ENCODE data around the gene TMC8. TPM values are rescaled to one million over a fixed set of nuclear protein-coding genes. Genes with fewer than 3 reads are reported as not detected.

Gene TMC8
- polyA plus RNA-seq, 1 donor from 2014 or later, result 0.41 TPM

DNA sequence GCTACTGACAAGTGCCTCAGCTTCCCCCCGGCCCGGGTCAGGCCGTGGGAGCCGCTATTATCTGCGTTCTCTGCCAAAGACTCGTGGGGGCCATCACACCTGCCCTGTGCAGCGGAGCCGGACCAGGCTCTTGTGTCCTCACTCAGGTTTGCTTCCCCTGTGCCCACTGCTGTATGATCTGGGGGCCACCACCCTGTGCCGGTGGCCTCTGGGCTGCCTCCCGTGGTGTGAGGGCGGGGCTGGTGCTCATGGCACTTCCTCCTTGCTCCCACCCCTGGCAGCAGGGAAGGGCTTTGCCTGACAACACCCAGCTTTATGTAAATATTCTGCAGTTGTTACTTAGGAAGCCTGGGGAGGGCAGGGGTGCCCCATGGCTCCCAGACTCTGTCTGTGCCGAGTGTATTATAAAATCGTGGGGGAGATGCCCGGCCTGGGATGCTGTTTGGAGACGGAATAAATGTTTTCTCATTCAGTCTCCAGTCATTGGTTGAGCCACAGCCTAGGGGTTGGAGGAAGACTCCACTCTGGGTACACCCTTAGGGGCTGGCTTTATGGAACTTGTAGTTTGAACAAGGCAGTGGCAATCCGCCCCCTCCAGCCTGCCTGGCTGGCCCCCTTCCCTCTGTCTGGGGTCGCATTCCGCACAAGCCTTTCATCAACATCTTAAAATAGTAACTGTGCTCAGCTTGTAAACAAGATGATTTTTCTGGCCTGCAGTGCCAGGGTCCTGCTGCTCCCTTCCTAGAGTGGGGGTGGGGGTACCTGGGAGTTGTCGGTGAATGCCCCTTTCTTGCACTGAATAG, 41.9 kb downstream of the TMC8 start:
- no peak overlapping the region for H3K4me3 ChIP-seq (ENCODE audit: low read length)
- H3K9me2 ChIP-seq (ENCODE audit: insufficient read depth, low read length), result no peaks in the 10 kb centered on the region
- no peaks in the 10 kb centered on the region for H3K79me2 ChIP-seq (replicated peaks; ENCODE audit: insufficient read depth, low read length)
- no peaks in the 10 kb centered on the region for H3F3A ChIP-seq (ENCODE audit: insufficient read depth, low read length, poor library complexity, severe bottlenecking)
- no peak overlapping the region for H3K4me2 ChIP-seq (ENCODE audit: low read length)
- H3K36me3 ChIP-seq (ENCODE audit: insufficient read depth, low read length), result no peaks in the 10 kb centered on the region
- TF ChIP-seq, protein P1, sequence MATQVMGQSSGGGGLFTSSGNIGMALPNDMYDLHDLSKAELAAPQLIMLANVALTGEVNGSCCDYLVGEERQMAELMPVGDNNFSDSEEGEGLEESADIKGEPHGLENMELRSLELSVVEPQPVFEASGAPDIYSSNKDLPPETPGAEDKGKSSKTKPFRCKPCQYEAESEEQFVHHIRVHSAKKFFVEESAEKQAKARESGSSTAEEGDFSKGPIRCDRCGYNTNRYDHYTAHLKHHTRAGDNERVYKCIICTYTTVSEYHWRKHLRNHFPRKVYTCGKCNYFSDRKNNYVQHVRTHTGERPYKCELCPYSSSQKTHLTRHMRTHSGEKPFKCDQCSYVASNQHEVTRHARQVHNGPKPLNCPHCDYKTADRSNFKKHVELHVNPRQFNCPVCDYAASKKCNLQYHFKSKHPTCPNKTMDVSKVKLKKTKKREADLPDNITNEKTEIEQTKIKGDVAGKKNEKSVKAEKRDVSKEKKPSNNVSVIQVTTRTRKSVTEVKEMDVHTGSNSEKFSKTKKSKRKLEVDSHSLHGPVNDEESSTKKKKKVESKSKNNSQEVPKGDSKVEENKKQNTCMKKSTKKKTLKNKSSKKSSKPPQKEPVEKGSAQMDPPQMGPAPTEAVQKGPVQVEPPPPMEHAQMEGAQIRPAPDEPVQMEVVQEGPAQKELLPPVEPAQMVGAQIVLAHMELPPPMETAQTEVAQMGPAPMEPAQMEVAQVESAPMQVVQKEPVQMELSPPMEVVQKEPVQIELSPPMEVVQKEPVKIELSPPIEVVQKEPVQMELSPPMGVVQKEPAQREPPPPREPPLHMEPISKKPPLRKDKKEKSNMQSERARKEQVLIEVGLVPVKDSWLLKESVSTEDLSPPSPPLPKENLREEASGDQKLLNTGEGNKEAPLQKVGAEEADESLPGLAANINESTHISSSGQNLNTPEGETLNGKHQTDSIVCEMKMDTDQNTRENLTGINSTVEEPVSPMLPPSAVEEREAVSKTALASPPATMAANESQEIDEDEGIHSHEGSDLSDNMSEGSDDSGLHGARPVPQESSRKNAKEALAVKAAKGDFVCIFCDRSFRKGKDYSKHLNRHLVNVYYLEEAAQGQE (IDR thresholded peaks at IDR 0.05; ENCODE audit: borderline replicate concordance), result no peak
- no peak for TF ChIP-seq POLR2AphosphoS5 (IDR thresholded peaks at IDR 0.05)
- TF ChIP-seq SMC3 (conservative IDR thresholded peaks at IDR 0.05; ENCODE audit: poor library complexity), result no peak
- TF ChIP-seq TAF1 (IDR thresholded peaks at IDR 0.05; ENCODE audit: low read depth), result no peak
- no peak for TF ChIP-seq EZH2 (IDR thresholded peaks at IDR 0.05; ENCODE audit: borderline replicate concordance, insufficient read depth, low read length, poor library complexity, severe bottlenecking)
- TF ChIP-seq EP300 (conservative IDR thresholded peaks at IDR 0.05; ENCODE audit: poor library complexity, severe bottlenecking), result no peak
- no peak for TF ChIP-seq MXI1 (conservative IDR thresholded peaks at IDR 0.05; ENCODE audit: poor library complexity, severe bottlenecking)
- no peak for TF ChIP-seq RAD21 (conservative IDR thresholded peaks at IDR 0.05)
- TF ChIP-seq, protein P2, sequence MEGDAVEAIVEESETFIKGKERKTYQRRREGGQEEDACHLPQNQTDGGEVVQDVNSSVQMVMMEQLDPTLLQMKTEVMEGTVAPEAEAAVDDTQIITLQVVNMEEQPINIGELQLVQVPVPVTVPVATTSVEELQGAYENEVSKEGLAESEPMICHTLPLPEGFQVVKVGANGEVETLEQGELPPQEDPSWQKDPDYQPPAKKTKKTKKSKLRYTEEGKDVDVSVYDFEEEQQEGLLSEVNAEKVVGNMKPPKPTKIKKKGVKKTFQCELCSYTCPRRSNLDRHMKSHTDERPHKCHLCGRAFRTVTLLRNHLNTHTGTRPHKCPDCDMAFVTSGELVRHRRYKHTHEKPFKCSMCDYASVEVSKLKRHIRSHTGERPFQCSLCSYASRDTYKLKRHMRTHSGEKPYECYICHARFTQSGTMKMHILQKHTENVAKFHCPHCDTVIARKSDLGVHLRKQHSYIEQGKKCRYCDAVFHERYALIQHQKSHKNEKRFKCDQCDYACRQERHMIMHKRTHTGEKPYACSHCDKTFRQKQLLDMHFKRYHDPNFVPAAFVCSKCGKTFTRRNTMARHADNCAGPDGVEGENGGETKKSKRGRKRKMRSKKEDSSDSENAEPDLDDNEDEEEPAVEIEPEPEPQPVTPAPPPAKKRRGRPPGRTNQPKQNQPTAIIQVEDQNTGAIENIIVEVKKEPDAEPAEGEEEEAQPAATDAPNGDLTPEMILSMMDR (IDR thresholded peaks at IDR 0.05; ENCODE audit: poor library complexity, severe bottlenecking), result no peak
- no peak overlapping the region for H3K9ac ChIP-seq (ENCODE audit: low read length)
- H2AFZ ChIP-seq (ENCODE audit: low read depth, low read length), result no peak overlapping the region
- no peak overlapping the region for H3K27ac ChIP-seq (ENCODE audit: low read length)
- no peaks in the 10 kb centered on the region for H3K27me3 ChIP-seq (ENCODE audit: insufficient read depth, low read depth, low read length)
- H4K20me1 ChIP-seq (ENCODE audit: insufficient read depth), result no peaks in the 10 kb centered on the region
- H3K9me3 ChIP-seq (ENCODE audit: low read length), result no peaks in the 10 kb centered on the region

DNA sequence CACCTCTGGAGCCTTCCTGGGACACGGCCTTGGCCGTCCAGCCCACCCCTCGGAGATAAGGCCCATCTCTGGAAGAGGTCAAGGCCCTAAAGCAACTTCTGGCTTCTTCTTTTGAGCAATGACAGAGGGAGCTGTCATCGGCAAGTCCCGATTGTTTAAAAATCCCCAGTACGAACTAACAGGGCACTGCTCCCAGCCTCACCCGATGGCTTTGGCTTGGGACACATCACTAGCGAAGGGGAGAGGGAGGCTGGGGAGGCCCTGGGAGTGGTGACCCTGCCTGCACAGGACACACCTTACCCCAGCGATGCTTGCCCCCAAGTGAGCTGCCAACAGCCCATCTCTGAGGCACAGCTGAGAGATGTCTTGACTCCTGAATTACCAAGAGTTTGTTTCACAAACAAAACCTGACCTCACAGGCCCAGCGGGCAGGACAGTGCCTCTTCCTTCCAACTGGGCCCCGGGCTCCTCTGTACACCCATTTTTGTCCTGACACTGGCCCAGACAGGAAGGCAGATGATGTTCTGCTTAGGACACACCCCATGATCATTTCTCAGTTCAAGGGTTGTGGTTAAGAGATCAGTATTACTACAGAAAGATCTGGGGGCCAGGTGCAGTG, 42.6 kb downstream of the TMC8 start:
- Histone ChIP-seq H3K4me3 (ENCODE audit: low read length) (no peak overlapping the region), H3K36me3 (ENCODE audit: insufficient read depth, low read length) (no peaks in the 10 kb centered on the region), H3K9me3 (ENCODE audit: low read length) (no peaks in the 10 kb centered on the region), H3K9me2 (ENCODE audit: insufficient read depth, low read length) (no peaks in the 10 kb centered on the region), H3F3A (ENCODE audit: insufficient read depth, low read length, poor library complexity, severe bottlenecking) (no peaks in the 10 kb centered on the region), H4K20me1 (ENCODE audit: insufficient read depth) (no peaks in the 10 kb centered on the region), H3K27ac (ENCODE audit: low read length) (no peak overlapping the region), H3K4me2 (ENCODE audit: low read length) (no peak overlapping the region), H3K27me3 (ENCODE audit: insufficient read depth, low read depth, low read length) (no peaks in the 10 kb centered on the region), H2AFZ (ENCODE audit: low read depth, low read length) (no peak overlapping the region), H3K9ac (ENCODE audit: low read length) (no peak overlapping the region), H3K79me2 (replicated peaks; ENCODE audit: insufficient read depth, low read length) (no peaks in the 10 kb centered on the region)
- TF ChIP-seq EP300 (conservative IDR thresholded peaks at IDR 0.05; ENCODE audit: poor library complexity, severe bottlenecking), result no peak
- TF ChIP-seq MXI1 (conservative IDR thresholded peaks at IDR 0.05; ENCODE audit: poor library complexity, severe bottlenecking), result no peak
- no peak for TF ChIP-seq EZH2 (IDR thresholded peaks at IDR 0.05; ENCODE audit: borderline replicate concordance, insufficient read depth, low read length, poor library complexity, severe bottlenecking)
- TF ChIP-seq, protein P1 (IDR thresholded peaks at IDR 0.05; ENCODE audit: borderline replicate concordance), result no peak
- TF ChIP-seq POLR2AphosphoS5 (IDR thresholded peaks at IDR 0.05), result no peak
- TF ChIP-seq, protein P2 (IDR thresholded peaks at IDR 0.05; ENCODE audit: poor library complexity, severe bottlenecking), result no peak
- TF ChIP-seq TAF1 (IDR thresholded peaks at IDR 0.05; ENCODE audit: low read depth), result no peak
- TF ChIP-seq SMC3 (conservative IDR thresholded peaks at IDR 0.05; ENCODE audit: poor library complexity), result no peak
- no peak for TF ChIP-seq RAD21 (conservative IDR thresholded peaks at IDR 0.05)

Data from neural cell (in vitro differentiated cells).